ENCODE data around the gene LIG1. TPM values are rescaled to one million over a fixed set of nuclear protein-coding genes. Genes with fewer than 3 reads are reported as not detected.

Gene LIG1
- total and polyA plus RNA-seq, 2 of the 13 experiments (the other 11 are each of a cell fraction or from before 2014, with no cell fraction given) = 20.1 to 64.4 TPM

GRCh38 chr19:48133094-48133493, 37.0 kb downstream of the LIG1 start:
- Histone ChIP-seq H3K4me3 (replicated peaks in 1 of 3; ENCODE audit: insufficient read depth in 1 of 3, low read depth in 2 of 3, low read length in 3 of 3) (no peak overlapping the region), H3K9ac (ENCODE audit: insufficient read depth, low read depth, low read length) (no peak overlapping the region), H3K79me2 (ENCODE audit: insufficient read depth, low read length) (no peaks in the 10 kb centered on the region), H2AFZ (ENCODE audit: low read length) (no peak overlapping the region), H3K4me2 (ENCODE audit: low read depth, low read length) (no peak overlapping the region), H4K20me1 (ENCODE audit: insufficient read depth, low read length) (no peaks in the 10 kb centered on the region), H3K4me1 (ENCODE audit: insufficient read depth, low read length) (no peaks in the 10 kb centered on the region), H3K9me3 (ENCODE audit: low read length) (no peaks in the 10 kb centered on the region), H3K27ac (ENCODE audit: extremely low read length, insufficient read depth, low read length) (no peak overlapping the region), H3K27me3 (ENCODE audit: control insufficient read depth in 1 of 2, insufficient read depth in 2 of 2, low read length in 2 of 2) (no peaks in the 10 kb centered on the region), H3K36me3 (replicated peaks in 1 of 2; ENCODE audit: control insufficient read depth in 1 of 2, insufficient read depth in 2 of 2, low read length in 2 of 2) (peaks cover 2 to 31% of the 10 kb centered on the region in 2 experiments)
- no peak for TF ChIP-seq MAFF (IDR thresholded peaks at IDR 0.05; ENCODE audit: low read depth, low read length)
- TF ChIP-seq MNT (IDR thresholded peaks at IDR 0.05) = peak; percentile 22; the same call in 1 of the 2 replicates
- intact Hi-C loops (cut with micrococcal nuclease; ENCODE audit: unreplicated experiment) (no loop called here), in situ Hi-C loops (cut with HindIII; ENCODE audit: extremely low pct_ligation_motif_present, low pct_unique_long_range_greater_than_20kb) (no loop called here)
- ChIA-PET CTCF (ENCODE audit: low intra/inter-chr PET ratio, low total read pairs) (no interaction called here), POLR2A (no interaction called here)
- BruUV-seq (replicated peaks) = no TSS peak
- 92% methylated on average over 6 of the region's 6 CpGs for WGBS (ENCODE audit: low lambda C conversion rate)
- no peak for FAIRE-seq
- no peak for DNase-seq (ENCODE audit: low spot score)
- no peak for ATAC-seq

DNA sequence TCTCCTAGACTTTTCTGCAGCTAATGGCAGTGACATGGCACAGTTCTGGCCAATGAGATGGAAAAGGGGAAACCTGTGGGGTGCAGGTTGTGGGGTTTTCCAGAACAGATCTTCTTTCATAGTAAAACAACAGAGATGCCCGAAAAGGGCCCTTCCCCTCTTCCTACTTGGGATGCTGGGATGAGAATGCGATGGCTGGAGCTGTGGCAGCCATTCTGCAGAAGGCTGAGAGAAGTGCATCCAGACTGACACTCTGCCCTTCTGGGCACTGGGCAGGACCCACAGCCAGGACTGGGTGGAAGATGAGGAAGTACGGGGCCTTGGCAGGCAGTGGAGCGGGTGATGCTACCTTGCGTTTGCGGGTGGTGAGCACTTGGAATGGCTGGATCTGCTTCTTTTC, 42.6 kb downstream of the LIG1 start:
- intact Hi-C loops (cut with micrococcal nuclease; ENCODE audit: unreplicated experiment) = no loop called here
- no peak overlapping the region for H2AFZ ChIP-seq (ENCODE audit: low read length)
- peaks cover 12 to 51% of the 10 kb centered on the region in 2 experiments for H3K36me3 ChIP-seq (replicated peaks in 1 of 2; ENCODE audit: control insufficient read depth in 1 of 2, insufficient read depth in 2 of 2, low read length in 2 of 2)
- H3K9me3 ChIP-seq (ENCODE audit: low read length) = no peaks in the 10 kb centered on the region
- H3K27ac ChIP-seq (ENCODE audit: extremely low read length, insufficient read depth, low read length) = no peak overlapping the region
- ChIA-PET CTCF (ENCODE audit: low intra/inter-chr PET ratio, low total read pairs) (no interaction called here), POLR2A (no interaction called here)
- no peak overlapping the region for H3K4me3 ChIP-seq (replicated peaks in 1 of 3; ENCODE audit: insufficient read depth in 1 of 3, low read depth in 2 of 3, low read length in 3 of 3)
- no peak for FAIRE-seq
- no peak overlapping the region for H3K4me2 ChIP-seq (ENCODE audit: low read depth, low read length)
- H4K20me1 ChIP-seq (ENCODE audit: insufficient read depth, low read length) = no peaks in the 10 kb centered on the region
- no peak for ATAC-seq
- in situ Hi-C loops (cut with HindIII; ENCODE audit: extremely low pct_ligation_motif_present, low pct_unique_long_range_greater_than_20kb) = no loop called here
- DNase-seq (ENCODE audit: low spot score) = no peak
- H3K79me2 ChIP-seq (ENCODE audit: insufficient read depth, low read length) = no peaks in the 10 kb centered on the region
- 99% methylated on average over 6 of the region's 6 CpGs for WGBS (ENCODE audit: low lambda C conversion rate)
- BruUV-seq (replicated peaks) = no TSS peak
- no peaks in the 10 kb centered on the region; a peak in 1 of 5 replicates for H3K27me3 ChIP-seq (ENCODE audit: control insufficient read depth in 1 of 2, insufficient read depth in 2 of 2, low read length in 2 of 2)
- no peaks in the 10 kb centered on the region for H3K4me1 ChIP-seq (ENCODE audit: insufficient read depth, low read length)
- no peak overlapping the region for H3K9ac ChIP-seq (ENCODE audit: insufficient read depth, low read depth, low read length)
- TF ChIP-seq SAFB2 (CRISPR knock-in tag; IDR thresholded peaks at IDR 0.05; ENCODE audit: borderline replicate concordance, low read depth) (no peak), NFRKB (IDR thresholded peaks at IDR 0.05) (no peak), ZNF841 (CRISPR knock-in tag; IDR thresholded peaks at IDR 0.05; ENCODE audit: borderline replicate concordance) (no peak), TGIF2 (CRISPR knock-in tag; IDR thresholded peaks at IDR 0.05) (no peak), KLF12 (CRISPR knock-in tag; IDR thresholded peaks at IDR 0.05; ENCODE audit: borderline replicate concordance) (no peak), GLMP (CRISPR knock-in tag; IDR thresholded peaks at IDR 0.05; ENCODE audit: borderline replicate concordance) (no peak), PHF21A (CRISPR knock-in tag; IDR thresholded peaks at IDR 0.05) (no peak), ZNF264 (CRISPR knock-in tag; IDR thresholded peaks at IDR 0.05) (no peak)
- TF ChIP-seq, protein P1, sequence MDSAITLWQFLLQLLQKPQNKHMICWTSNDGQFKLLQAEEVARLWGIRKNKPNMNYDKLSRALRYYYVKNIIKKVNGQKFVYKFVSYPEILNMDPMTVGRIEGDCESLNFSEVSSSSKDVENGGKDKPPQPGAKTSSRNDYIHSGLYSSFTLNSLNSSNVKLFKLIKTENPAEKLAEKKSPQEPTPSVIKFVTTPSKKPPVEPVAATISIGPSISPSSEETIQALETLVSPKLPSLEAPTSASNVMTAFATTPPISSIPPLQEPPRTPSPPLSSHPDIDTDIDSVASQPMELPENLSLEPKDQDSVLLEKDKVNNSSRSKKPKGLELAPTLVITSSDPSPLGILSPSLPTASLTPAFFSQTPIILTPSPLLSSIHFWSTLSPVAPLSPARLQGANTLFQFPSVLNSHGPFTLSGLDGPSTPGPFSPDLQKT (CRISPR knock-in tag; IDR thresholded peaks at IDR 0.05; ENCODE audit: borderline replicate concordance) = no peak
- TF ChIP-seq, protein P2, sequence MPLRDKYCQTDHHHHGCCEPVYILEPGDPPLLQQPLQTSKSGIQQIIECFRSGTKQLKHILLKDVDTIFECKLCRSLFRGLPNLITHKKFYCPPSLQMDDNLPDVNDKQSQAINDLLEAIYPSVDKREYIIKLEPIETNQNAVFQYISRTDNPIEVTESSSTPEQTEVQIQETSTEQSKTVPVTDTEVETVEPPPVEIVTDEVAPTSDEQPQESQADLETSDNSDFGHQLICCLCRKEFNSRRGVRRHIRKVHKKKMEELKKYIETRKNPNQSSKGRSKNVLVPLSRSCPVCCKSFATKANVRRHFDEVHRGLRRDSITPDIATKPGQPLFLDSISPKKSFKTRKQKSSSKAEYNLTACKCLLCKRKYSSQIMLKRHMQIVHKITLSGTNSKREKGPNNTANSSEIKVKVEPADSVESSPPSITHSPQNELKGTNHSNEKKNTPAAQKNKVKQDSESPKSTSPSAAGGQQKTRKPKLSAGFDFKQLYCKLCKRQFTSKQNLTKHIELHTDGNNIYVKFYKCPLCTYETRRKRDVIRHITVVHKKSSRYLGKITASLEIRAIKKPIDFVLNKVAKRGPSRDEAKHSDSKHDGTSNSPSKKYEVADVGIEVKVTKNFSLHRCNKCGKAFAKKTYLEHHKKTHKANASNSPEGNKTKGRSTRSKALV (CRISPR knock-in tag; IDR thresholded peaks at IDR 0.05) = no peak
- TF ChIP-seq, protein P3, sequence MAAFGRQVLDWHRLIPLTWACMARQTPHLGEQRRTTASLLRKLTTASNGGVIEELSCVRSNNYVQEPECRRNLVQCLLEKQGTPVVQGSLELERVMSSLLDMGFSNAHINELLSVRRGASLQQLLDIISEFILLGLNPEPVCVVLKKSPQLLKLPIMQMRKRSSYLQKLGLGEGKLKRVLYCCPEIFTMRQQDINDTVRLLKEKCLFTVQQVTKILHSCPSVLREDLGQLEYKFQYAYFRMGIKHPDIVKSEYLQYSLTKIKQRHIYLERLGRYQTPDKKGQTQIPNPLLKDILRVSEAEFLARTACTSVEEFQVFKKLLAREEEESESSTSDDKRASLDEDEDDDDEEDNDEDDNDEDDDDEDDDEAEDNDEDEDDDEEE (CRISPR knock-in tag; IDR thresholded peaks at IDR 0.05) = no peak
